K562 (cell line): ENCODE measurements around the gene LRRC15. TPM values are rescaled to one million over a fixed set of nuclear protein-coding genes. Genes with fewer than 3 reads are reported as not detected.
A peak's percentile ranks its signal among the peaks of the same experiment; 100 is the strongest.

Experiments
- ATF7 ChIP-seq: fragments of 450-650 bp; IDR thresholded peaks from 2 replicates; pipeline ENCODE4 v1.7.1; 2014; ENCODE audit warnings: mild to moderate bottlenecking, moderate library complexity
- CC2D1A ChIP-seq: fragments of 450-650 bp; IDR thresholded peaks from 2 replicates; pipeline ENCODE4 v1.6.1; 2017; ENCODE audit warnings: mild to moderate bottlenecking
- DNMT1 ChIP-seq: fragments of 450-650 bp; IDR thresholded peaks from 2 replicates; pipeline ENCODE4 v1.6.1; 2016; ENCODE audit warnings: antibody characterized with exemption, mild to moderate bottlenecking
- HDAC1 ChIP-seq, 2 experiments: fragments of 450-650 bp; IDR thresholded peaks; 2 replicates each; pipeline ENCODE4 v1.6.1; 2016 to 2017; ENCODE audit warnings: inconsistent platforms in 1 of 2, mild to moderate bottlenecking in 1 of 2, moderate library complexity in 1 of 2
- IRF9 ChIP-seq: fragments of 450-650 bp; IDR thresholded peaks from 2 replicates; pipeline ENCODE4 v1.6.1; 2016; ENCODE audit warnings: missing biosample characterization, missing genetic modification characterization
- KLF16 ChIP-seq: IDR thresholded peaks from 2 replicates; pipeline ENCODE4 v1.6.1; 2016; ENCODE audit warnings: antibody characterized with exemption
- NCOA2 ChIP-seq, 2 experiments: fragments of 450-650 bp; IDR thresholded peaks; 2 replicates each; pipeline ENCODE4 v1.6.1; 2018; ENCODE audit warnings: mild to moderate bottlenecking in 2 of 2, moderate library complexity in 1 of 2; ENCODE audit not compliant: partially characterized antibody in 2 of 2
- PHF20 ChIP-seq: fragments of 450-650 bp; IDR thresholded peaks from 2 replicates; pipeline ENCODE4 v1.6.1; 2018; ENCODE audit not compliant: partially characterized antibody
- SIN3A ChIP-seq, 2 experiments: fragments of 150-350 bp in 1 of 2; IDR thresholded peaks; 2 replicates each; pipeline ENCODE4 v1.6.1; 2011 to 2016; ENCODE audit warnings: borderline replicate concordance in 2 of 2, low read depth in 2 of 2, low read length in 2 of 2, mild to moderate bottlenecking in 2 of 2, moderate library complexity in 2 of 2; ENCODE audit not compliant: control insufficient read depth in 1 of 2
- ZBTB26 ChIP-seq: fragments of 450-650 bp; formaldehyde crosslinking; IDR thresholded peaks from 2 replicates; pipeline ENCODE4 v1.4.0; 2022; ENCODE audit warnings: missing genetic modification characterization
- ZC3H11A ChIP-seq: IDR thresholded peaks from 2 replicates; pipeline ENCODE4 v1.6.1; 2012; ENCODE audit warnings: low read depth, low read length, improper control_type of control experiment
- ZNF12 ChIP-seq: sonication (generic); formaldehyde crosslinking; IDR thresholded peaks from 2 replicates; pipeline ENCODE4 v1.4.0; 2020; ENCODE audit warnings: mild to moderate bottlenecking, missing genetic modification reagents
- ZNF133 ChIP-seq: fragments of 250-450 bp; sonication (Bioruptor Pico); IDR thresholded peaks from 2 replicates; pipeline ENCODE4 v1.4.0; 2020; ENCODE audit warnings: mild to moderate bottlenecking
- ZNF263 ChIP-seq: sonication (generic); formaldehyde crosslinking; IDR thresholded peaks from 2 replicates; pipeline ENCODE4 v1.8.0; 2022; ENCODE audit warnings: mild to moderate bottlenecking, missing genetic modification reagents, borderline replicate concordance
- ZNF586 ChIP-seq: fragments of 450-650 bp; formaldehyde crosslinking; conservative IDR thresholded peaks from 2 replicates; pipeline ENCODE4 v1.4.0; 2020; ENCODE audit warnings: mild to moderate bottlenecking, moderate library complexity
- ZNF764 ChIP-seq: fragments of 250-450 bp; sonication (Bioruptor Pico); IDR thresholded peaks from 2 replicates; pipeline ENCODE4 v1.4.0; 2020; ENCODE audit warnings: low read depth, mild to moderate bottlenecking, moderate library complexity
- polyA plus RNA-seq, 8 experiments: library from polyadenylated mRNA; depleted of rRNA in 4 of 8; stranded (reverse) in 5 of 8; unstranded in 3 of 8; fragments of >200 nt; fragmentation: Nextera tagmentation in 2 of 8; fragmentation: Illumina TruSeq in 1 of 8; extraction: Ambion mirVana in 2 of 8; extraction: Trizol in 1 of 8; gene quantifications; 2 replicates each; pipeline versions ENCODE4 v1.2.1 to v1.2.3, GENCODE V29; 2011 to 2014; ENCODE audit warnings: inconsistent platforms in 1 of 8, missing spikeins in 1 of 8
- total RNA-seq, 7 experiments: library from RNA; depleted of rRNA in 6 of 7; stranded (reverse); fragments of >200 nt in 6 of 7; fragmentation: Illumina TruSeq in 2 of 7; extraction: Trizol in 2 of 7; gene quantifications; 2 replicates each; pipeline versions ENCODE4 v1.2.1 to v1.2.3, GENCODE V29; 2011 to 2021; ENCODE audit warnings: low replicate concordance in 1 of 7
- TF ChIP-seq, protein P1 (sequence below): fragments of 450-650 bp; IDR thresholded peaks from 2 replicates; pipeline ENCODE4 v1.6.1; 2018; ENCODE audit not compliant: partially characterized antibody
- TF ChIP-seq, protein P2 (sequence below): sonication (generic); formaldehyde crosslinking; IDR thresholded peaks from 2 replicates; pipeline ENCODE4 v1.9.0; 2022; ENCODE audit warnings: mild to moderate bottlenecking, missing genetic modification reagents

Gene LRRC15
- total and polyA plus RNA-seq, 9 of the 15 experiments (the other 6 are each of a cell fraction or from before 2014, with no cell fraction given) = not detected

- TF ChIP-seq, protein P1, sequence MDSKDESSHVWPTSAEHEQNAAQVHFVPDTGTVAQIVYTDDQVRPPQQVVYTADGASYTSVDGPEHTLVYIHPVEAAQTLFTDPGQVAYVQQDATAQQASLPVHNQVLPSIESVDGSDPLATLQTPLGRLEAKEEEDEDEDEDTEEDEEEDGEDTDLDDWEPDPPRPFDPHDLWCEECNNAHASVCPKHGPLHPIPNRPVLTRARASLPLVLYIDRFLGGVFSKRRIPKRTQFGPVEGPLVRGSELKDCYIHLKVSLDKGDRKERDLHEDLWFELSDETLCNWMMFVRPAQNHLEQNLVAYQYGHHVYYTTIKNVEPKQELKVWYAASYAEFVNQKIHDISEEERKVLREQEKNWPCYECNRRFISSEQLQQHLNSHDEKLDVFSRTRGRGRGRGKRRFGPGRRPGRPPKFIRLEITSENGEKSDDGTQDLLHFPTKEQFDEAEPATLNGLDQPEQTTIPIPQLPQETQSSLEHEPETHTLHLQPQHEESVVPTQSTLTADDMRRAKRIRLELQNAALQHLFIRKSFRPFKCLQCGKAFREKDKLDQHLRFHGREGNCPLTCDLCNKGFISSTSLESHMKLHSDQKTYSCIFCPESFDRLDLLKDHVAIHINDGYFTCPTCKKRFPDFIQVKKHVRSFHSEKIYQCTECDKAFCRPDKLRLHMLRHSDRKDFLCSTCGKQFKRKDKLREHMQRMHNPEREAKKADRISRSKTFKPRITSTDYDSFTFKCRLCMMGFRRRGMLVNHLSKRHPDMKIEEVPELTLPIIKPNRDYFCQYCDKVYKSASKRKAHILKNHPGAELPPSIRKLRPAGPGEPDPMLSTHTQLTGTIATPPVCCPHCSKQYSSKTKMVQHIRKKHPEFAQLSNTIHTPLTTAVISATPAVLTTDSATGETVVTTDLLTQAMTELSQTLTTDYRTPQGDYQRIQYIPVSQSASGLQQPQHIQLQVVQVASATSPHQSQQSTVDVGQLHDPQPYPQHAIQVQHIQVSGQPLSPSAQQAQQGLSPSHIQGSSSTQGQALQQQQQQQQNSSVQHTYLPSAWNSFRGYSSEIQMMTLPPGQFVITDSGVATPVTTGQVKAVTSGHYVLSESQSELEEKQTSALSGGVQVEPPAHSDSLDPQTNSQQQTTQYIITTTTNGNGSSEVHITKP = no peak
- TF ChIP-seq SIN3A (IDR thresholded peaks at IDR 0.05; ENCODE audit: borderline replicate concordance in 2 of 2, control insufficient read depth in 1 of 2, low read depth in 2 of 2, low read length in 2 of 2) (no peak), ZNF586 (CRISPR knock-in tag) (no peak), ZNF133 (CRISPR knock-in tag) (no peak), NCOA2 (IDR thresholded peaks at IDR 0.05; ENCODE audit: partially characterized antibody in 2 of 2) (no peak), KLF16 (no peak), ZNF12 (CRISPR knock-in tag) (no peak), CC2D1A (no peak), DNMT1 (no peak), ZBTB26 (CRISPR knock-in tag) (no peak), IRF9 (tag) (no peak), ZNF263 (CRISPR knock-in tag) (peak; percentile 79; the same call in 1 of the 2 replicates), ZC3H11A (no peak), ZNF764 (CRISPR knock-in tag) (no peak), PHF20 (no peak), ATF7 (peak; percentile 87), HDAC1 (IDR thresholded peaks at IDR 0.05) (0 out of 4 replicates have a peak, but pooled peaks of 1 of the 2 experiments have one; percentile 28)
- TF ChIP-seq, protein P2, sequence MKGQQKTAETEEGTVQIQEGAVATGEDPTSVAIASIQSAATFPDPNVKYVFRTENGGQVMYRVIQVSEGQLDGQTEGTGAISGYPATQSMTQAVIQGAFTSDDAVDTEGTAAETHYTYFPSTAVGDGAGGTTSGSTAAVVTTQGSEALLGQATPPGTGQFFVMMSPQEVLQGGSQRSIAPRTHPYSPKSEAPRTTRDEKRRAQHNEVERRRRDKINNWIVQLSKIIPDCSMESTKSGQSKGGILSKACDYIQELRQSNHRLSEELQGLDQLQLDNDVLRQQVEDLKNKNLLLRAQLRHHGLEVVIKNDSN (CRISPR knock-in tag) = no peak
These were observed 54.2 kb downstream of the LRRC15 start (continued) for GRCh38 chr3:194315088-194315964.
